ENCODE data around the gene SLC41A2.

SLC41A2 gene

DNA sequence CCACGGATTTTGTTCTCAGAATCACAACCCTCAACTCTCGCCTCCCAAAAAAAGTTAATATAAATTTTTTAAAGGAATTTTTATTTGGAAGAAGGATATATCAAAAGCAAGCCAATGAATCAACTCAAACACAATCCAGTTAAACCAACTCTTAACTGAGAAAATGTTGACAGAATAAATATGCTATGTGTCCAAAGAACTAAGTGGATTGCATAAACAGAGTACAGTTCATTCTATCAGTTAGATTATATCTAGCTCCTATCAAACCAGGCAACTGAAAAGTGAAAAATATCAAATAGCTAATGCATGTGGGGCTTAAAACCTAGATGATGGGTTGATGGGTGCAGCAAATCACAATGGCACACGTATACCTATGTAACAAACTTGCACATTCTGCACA, 16.6 kb downstream of the SLC41A2 start:
- Histone ChIP-seq H3K9me3 (ENCODE audit: control insufficient read depth, low read length) (no peaks in the 10 kb centered on the region), H3K4me3 (ENCODE audit: low read depth, low read length) (no peak overlapping the region), H3K79me2 (peaks cover 3% of the 10 kb centered on the region), H3K36me3 (ENCODE audit: control insufficient read depth, insufficient read depth, low read length) (no peaks in the 10 kb centered on the region), H3K4me1 (no peaks in the 10 kb centered on the region), H3K9ac (no peak overlapping the region), H2AFZ (no peak overlapping the region), H3K27ac (no peak overlapping the region), H3K4me2 (ENCODE audit: low read length) (no peak overlapping the region), H3K27me3 (ENCODE audit: control insufficient read depth, insufficient read depth, low read length) (no peaks in the 10 kb centered on the region)
- TF ChIP-seq, protein P1, sequence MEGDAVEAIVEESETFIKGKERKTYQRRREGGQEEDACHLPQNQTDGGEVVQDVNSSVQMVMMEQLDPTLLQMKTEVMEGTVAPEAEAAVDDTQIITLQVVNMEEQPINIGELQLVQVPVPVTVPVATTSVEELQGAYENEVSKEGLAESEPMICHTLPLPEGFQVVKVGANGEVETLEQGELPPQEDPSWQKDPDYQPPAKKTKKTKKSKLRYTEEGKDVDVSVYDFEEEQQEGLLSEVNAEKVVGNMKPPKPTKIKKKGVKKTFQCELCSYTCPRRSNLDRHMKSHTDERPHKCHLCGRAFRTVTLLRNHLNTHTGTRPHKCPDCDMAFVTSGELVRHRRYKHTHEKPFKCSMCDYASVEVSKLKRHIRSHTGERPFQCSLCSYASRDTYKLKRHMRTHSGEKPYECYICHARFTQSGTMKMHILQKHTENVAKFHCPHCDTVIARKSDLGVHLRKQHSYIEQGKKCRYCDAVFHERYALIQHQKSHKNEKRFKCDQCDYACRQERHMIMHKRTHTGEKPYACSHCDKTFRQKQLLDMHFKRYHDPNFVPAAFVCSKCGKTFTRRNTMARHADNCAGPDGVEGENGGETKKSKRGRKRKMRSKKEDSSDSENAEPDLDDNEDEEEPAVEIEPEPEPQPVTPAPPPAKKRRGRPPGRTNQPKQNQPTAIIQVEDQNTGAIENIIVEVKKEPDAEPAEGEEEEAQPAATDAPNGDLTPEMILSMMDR (IDR thresholded peaks at IDR 0.05), result no peak

DNA sequence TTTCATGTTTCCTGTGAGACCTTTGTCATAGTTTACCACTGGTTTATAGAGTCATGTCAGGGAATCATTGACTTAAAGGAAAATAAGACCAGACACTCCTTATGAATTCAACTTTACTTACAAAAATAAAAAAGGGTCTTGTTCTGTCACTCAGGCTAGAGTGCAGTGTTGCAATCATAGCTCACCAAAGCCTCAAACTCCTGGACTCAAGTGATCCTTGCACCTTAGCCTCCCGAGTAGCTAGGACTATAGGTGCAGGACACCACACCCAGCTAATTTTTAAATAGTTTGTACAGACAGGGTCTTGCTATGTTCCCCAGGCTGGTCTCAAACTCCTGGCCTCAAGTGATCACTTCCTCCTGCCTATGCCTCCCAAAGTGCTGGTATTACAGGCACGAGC, 19.0 kb downstream of the SLC41A2 start:
- no peaks in the 10 kb centered on the region for H3K27me3 ChIP-seq (ENCODE audit: control insufficient read depth, insufficient read depth, low read length)

DNA sequence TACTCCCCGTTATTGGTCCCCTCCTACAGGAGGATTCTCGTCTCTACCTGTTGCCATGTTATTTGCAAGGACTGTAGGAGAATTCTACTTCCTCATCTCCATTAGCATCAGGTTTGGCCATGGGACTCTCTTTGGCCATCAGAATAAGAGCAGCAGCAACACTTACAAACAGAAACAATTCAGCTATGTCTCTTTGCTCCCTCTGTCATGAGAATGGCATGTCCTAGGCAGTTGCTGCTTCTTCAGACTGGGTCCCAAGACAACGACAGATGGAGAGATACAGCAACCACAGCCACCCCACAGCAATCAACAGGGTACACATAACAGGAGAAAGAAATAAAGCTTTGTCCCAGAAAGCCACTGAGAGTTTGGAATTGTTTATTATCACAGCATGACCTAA, 19.7 kb downstream of the SLC41A2 start:
- Histone ChIP-seq H3K4me3 (ENCODE audit: low read depth, low read length) (no peak overlapping the region), H3K4me2 (ENCODE audit: low read length) (no peak overlapping the region), H3K9me3 (ENCODE audit: control insufficient read depth, low read length) (no peaks in the 10 kb centered on the region), H3K36me3 (ENCODE audit: control insufficient read depth, insufficient read depth, low read length) (no peaks in the 10 kb centered on the region), H3K9ac (no peak overlapping the region), H3K27me3 (ENCODE audit: control insufficient read depth, insufficient read depth, low read length) (no peaks in the 10 kb centered on the region), H3K4me1 (no peaks in the 10 kb centered on the region), H3K79me2 (peaks cover 3% of the 10 kb centered on the region), H2AFZ (no peak overlapping the region), H3K27ac (no peak overlapping the region)
- TF ChIP-seq, protein P1 (IDR thresholded peaks at IDR 0.05), result no peak

More for the DNA sequence above, 19.0 kb downstream of the SLC41A2 start:
- Histone ChIP-seq H3K9ac (no peak overlapping the region), H2AFZ (no peak overlapping the region), H3K27ac (no peak overlapping the region), H3K79me2 (peaks cover 3% of the 10 kb centered on the region), H3K36me3 (ENCODE audit: control insufficient read depth, insufficient read depth, low read length) (no peaks in the 10 kb centered on the region), H3K9me3 (ENCODE audit: control insufficient read depth, low read length) (no peaks in the 10 kb centered on the region), H3K4me1 (no peaks in the 10 kb centered on the region), H3K4me3 (ENCODE audit: low read depth, low read length) (no peak overlapping the region), H3K4me2 (ENCODE audit: low read length) (no peak overlapping the region)
- TF ChIP-seq, protein P1 (IDR thresholded peaks at IDR 0.05), result no peak

DNA sequence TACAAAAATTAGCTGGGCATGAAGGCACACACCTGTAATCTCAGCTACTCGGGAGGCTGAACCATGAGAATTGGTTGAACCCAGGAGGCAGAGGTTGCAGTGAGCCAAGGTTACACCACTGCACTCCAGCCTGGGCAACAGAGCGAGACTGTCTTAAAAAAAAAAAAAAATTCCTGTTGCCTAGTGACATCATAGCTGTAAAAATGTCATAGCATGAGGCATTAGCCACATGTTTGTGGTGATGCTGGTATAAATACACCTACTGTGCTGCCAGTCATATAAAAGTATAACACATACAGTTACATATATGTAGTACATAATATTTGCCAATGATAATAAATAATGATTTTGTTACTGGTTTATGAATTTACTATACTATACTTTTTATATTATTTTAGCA, 22.2 kb downstream of the SLC41A2 start:
- no peaks in the 10 kb centered on the region for H3K36me3 ChIP-seq (ENCODE audit: control insufficient read depth, insufficient read depth, low read length)
- H3K4me2 ChIP-seq (ENCODE audit: low read length), result no peak overlapping the region
- H2AFZ ChIP-seq, result no peak overlapping the region
- H3K27ac ChIP-seq, result no peak overlapping the region
- H3K79me2 ChIP-seq, result peaks cover under 1% of the 10 kb centered on the region
- H3K9ac ChIP-seq, result no peak overlapping the region
- H3K9me3 ChIP-seq (ENCODE audit: control insufficient read depth, low read length), result no peaks in the 10 kb centered on the region
- no peaks in the 10 kb centered on the region for H3K4me1 ChIP-seq
- no peaks in the 10 kb centered on the region for H3K27me3 ChIP-seq (ENCODE audit: control insufficient read depth, insufficient read depth, low read length)
- no peak overlapping the region for H3K4me3 ChIP-seq (ENCODE audit: low read depth, low read length)
- TF ChIP-seq, protein P1 (IDR thresholded peaks at IDR 0.05), result no peak

GRCh38 chr12:104933778-104934177, 24.3 kb downstream of the SLC41A2 start:
- TF ChIP-seq, protein P1 (IDR thresholded peaks at IDR 0.05), result no peak
- Histone ChIP-seq H3K4me2 (ENCODE audit: low read length) (no peak overlapping the region), H3K4me3 (ENCODE audit: low read depth, low read length) (no peak overlapping the region), H3K9ac (no peak overlapping the region), H3K27ac (no peak overlapping the region), H3K4me1 (no peaks in the 10 kb centered on the region), H3K36me3 (ENCODE audit: control insufficient read depth, insufficient read depth, low read length) (no peaks in the 10 kb centered on the region), H3K9me3 (ENCODE audit: control insufficient read depth, low read length) (no peaks in the 10 kb centered on the region), H3K79me2 (no peaks in the 10 kb centered on the region), H2AFZ (no peak overlapping the region), H3K27me3 (ENCODE audit: control insufficient read depth, insufficient read depth, low read length) (no peaks in the 10 kb centered on the region)
